Fibroblast of the aortic adventitia (primary cell): ENCODE data around the gene PPP1R13B. TPM values are rescaled to one million over a fixed set of nuclear protein-coding genes. Genes with fewer than 3 reads are reported as not detected.

Experiments used
- DNase-seq: peaks from one replicate; pipeline ENCODE4 v3.0.0-alpha.2; 2010; ENCODE audit warnings: low read depth
- H3K4me3 ChIP-seq: 2 replicates; pipeline ENCODE4 v1.5.1; 2011; ENCODE audit warnings: low read depth, mild to moderate bottlenecking, control low read depth, low read length, moderate library complexity
- total RNA-seq: library from RNA; depleted of rRNA; stranded (reverse); fragments of >200 nt; gene quantifications from 2 replicates; pipeline ENCODE4 v1.2.3, GENCODE V29; 2012; ENCODE audit warnings: low replicate concordance
- TF ChIP-seq, protein P1 (sequence below): IDR thresholded peaks from 2 replicates; pipeline ENCODE4 v1.5.1; 2011; ENCODE audit warnings: mild to moderate bottlenecking, low read length, control low read depth, inconsistent platforms; ENCODE audit not compliant: insufficient read depth

Gene PPP1R13B
- total RNA-seq, 1 donor = 1.2 TPM

- TF ChIP-seq, protein P1, sequence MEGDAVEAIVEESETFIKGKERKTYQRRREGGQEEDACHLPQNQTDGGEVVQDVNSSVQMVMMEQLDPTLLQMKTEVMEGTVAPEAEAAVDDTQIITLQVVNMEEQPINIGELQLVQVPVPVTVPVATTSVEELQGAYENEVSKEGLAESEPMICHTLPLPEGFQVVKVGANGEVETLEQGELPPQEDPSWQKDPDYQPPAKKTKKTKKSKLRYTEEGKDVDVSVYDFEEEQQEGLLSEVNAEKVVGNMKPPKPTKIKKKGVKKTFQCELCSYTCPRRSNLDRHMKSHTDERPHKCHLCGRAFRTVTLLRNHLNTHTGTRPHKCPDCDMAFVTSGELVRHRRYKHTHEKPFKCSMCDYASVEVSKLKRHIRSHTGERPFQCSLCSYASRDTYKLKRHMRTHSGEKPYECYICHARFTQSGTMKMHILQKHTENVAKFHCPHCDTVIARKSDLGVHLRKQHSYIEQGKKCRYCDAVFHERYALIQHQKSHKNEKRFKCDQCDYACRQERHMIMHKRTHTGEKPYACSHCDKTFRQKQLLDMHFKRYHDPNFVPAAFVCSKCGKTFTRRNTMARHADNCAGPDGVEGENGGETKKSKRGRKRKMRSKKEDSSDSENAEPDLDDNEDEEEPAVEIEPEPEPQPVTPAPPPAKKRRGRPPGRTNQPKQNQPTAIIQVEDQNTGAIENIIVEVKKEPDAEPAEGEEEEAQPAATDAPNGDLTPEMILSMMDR = no peak
- no peak overlapping the region for H3K4me3 ChIP-seq
- DNase-seq = no peak
Measured at GRCh38 chr14:103871596-103872480, 24.5 kb upstream of the PPP1R13B start.

DNA sequence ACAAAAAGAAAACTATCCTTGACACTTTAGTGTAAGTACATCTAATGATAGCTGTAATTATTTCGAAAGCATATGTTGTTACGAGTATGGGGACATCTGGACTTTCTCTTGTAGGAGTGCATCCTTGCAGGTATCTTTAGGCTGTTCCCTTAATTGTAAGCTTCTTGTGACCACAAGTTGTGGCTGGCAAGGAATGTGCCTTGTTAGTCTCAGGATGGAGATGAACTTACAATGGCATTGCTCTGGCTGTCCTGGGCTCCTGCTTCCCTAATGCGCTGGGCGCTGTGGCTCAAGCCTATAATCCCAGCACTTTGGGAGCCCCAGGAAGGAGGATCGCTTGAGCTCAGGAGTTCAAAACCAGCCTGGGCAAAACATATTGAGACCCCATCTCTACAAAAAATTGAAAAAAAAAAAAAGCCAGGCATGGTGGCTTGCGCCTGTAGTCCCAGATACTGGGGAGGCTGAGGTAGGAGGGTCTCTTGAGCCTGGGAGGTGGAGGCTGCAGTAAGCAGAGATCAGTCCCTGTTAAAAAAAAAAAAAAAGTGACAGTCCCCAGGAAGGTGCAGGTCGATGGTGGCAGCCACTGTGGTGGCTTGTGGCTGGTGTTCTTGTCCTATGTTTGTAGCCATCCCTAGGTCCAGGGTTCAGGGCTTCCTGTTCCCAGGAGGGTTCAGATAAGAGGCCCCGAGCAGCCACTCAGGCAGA, 23.7 kb upstream of the PPP1R13B start:
- H3K4me3 ChIP-seq = no peak overlapping the region
- no peak for DNase-seq
- TF ChIP-seq, protein P1 = no peak

DNA sequence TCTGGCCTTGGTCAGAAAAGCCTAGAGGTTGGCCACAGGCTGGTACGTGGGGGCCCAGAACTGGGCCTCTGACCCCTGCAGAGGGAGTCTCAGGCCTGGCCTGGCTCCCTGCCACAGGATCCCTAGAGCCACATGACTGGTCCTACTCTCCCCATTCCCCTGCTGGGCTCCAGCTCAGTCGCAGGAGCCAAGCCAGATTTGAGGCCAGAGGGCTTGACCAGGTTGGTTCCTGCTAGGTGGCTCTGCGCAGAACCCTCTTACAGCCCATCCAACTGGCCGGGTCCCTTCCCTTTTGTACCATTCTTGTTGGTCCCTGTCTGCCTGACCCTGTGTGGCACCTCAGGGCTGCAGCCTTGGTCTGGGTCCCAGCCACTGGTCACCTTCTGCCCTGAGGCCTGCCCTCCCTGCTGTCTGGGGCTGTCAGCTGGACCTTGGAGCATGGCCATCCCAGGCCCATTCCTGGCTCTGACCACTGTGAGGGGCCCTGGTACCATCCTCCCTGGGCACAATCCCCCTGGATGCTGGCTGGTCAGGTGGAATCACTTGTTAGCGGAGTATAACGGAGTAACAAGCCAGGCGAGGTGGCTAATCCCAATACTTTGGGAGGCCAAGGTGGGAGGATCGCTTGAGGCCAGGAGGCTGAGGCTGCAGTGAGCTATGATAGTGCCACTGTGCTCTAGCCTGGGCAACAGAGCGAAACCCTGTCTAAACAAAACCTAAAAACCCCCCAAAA, 22.9 kb upstream of the PPP1R13B start:
- TF ChIP-seq, protein P1 = no peak
- DNase-seq = no peak
- H3K4me3 ChIP-seq = no peak overlapping the region

- no peak for DNase-seq
- no peak overlapping the region for H3K4me3 ChIP-seq
- TF ChIP-seq, protein P1 = no peak
Measured at GRCh38 chr14:103869406-103870143, 22.2 kb upstream of the PPP1R13B start.

DNA sequence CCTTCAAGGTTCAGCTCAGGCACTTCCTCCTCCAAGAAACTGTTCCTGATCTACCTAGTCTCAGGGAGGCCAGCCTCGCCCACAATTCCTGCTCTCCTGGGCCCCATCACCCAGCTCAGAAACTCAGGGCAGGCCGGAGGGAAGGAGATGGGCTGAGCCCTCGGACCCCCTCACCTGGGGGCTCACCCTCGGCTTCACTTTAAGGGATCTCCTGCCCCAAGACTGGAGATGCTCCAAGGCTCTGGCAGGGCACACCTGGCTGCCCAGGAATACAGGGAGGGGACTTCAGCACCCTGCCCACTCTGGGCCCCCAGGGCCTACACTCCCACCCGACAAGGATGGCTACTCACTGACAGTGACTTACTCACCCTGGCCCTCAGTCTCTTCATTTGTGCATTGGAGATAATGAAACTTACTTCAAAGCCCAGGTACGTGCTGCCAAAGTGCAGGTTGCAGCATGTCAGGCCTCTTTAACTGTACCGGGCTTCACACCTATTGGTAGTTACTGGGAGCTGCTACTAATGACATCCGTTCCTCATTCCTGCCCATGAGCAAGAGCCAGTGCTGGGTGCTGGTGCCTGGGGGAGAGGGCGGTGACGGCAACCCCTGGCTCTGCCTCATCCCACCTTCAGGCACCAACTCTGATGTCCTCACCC, 21.0 kb upstream of the PPP1R13B start:
- TF ChIP-seq, protein P1 = no peak
- no peak for DNase-seq

More for the DNA sequence above, 21.0 kb upstream of the PPP1R13B start:
- H3K4me3 ChIP-seq = no peak overlapping the region
